Activated CD8-positive, alpha-beta T cell treated with anti-CD3 and anti-CD28 coated beads, Interleukin-2, amount 10 ng/mL, durations not matched to agents 7 days and 5 days (primary cell): ENCODE data around the gene TLL1. TPM values are rescaled to one million over a fixed set of nuclear protein-coding genes. Genes with fewer than 3 reads are reported as not detected.

Source experiments
- ATAC-seq: fragments of 150-1000 bp; cut with Tn5 transposase; one replicate; pipeline ENCODE4 v1.10.0; 2021; ENCODE audit warnings: moderate library complexity
- CTCF ChIA-PET: fragments of 350-600 bp; sonication (Branson Sonifier 250); formaldehyde crosslinking; loops from one replicate; lab custom pipeline; 2021; ENCODE audit warnings: antibody characterized with exemption; lab: Charles Lee
- POLR2A ChIA-PET: fragments of 350-600 bp; sonication (Branson Sonifier 250); formaldehyde crosslinking; loops from one replicate; lab custom pipeline; 2021; ENCODE audit warnings: antibody characterized with exemption; lab: Charles Lee
- DNase-seq: peaks from one replicate; pipeline ENCODE4 v3.0.0-alpha.2; 2020
- H3K27ac Mint-ChIP-seq: one replicate; pipeline ENCODE4 v1.8.0; 2021; ENCODE audit warnings: mild to moderate bottlenecking, mixed read lengths
- H3K27me3 Mint-ChIP-seq: one replicate; pipeline ENCODE4 v1.8.0; 2021; ENCODE audit warnings: low read depth, mixed read lengths
- H3K36me3 Mint-ChIP-seq: one replicate; pipeline ENCODE4 v1.8.0; 2021; ENCODE audit warnings: low read depth, mixed read lengths
- H3K4me1 Mint-ChIP-seq: one replicate; pipeline ENCODE4 v1.8.0; 2021; ENCODE audit warnings: low read depth, mixed read lengths
- H3K4me3 Mint-ChIP-seq: one replicate; pipeline ENCODE4 v1.8.0; 2021; ENCODE audit warnings: mild to moderate bottlenecking, mixed read lengths
- H3K9me3 Mint-ChIP-seq: one replicate; pipeline ENCODE4 v1.8.0; 2022; ENCODE audit warnings: mixed read lengths; ENCODE audit not compliant: insufficient read depth
- total RNA-seq, 2 experiments: library from RNA; stranded (reverse); gene quantifications; one replicate each; pipeline ENCODE4 v1.2.3, GENCODE V29; 2021

The TLL1 gene
- total RNA-seq, 2 experiments from 2014 or later = not detected

- Mint-ChIP-seq H3K9me3 (no peaks in the 10 kb centered on the region), H3K27me3 (no peaks in the 10 kb centered on the region), H3K4me3 (no peak overlapping the region), H3K36me3 (no peaks in the 10 kb centered on the region), H3K27ac (no peak overlapping the region), H3K4me1 (no peaks in the 10 kb centered on the region)
- ChIA-PET POLR2A (no interaction called here), CTCF (no interaction called here)
- no peak for DNase-seq
- no peak for ATAC-seq
Observed at GRCh38 chr4:165906272-165906671, 33.2 kb downstream of the TLL1 start.

DNA sequence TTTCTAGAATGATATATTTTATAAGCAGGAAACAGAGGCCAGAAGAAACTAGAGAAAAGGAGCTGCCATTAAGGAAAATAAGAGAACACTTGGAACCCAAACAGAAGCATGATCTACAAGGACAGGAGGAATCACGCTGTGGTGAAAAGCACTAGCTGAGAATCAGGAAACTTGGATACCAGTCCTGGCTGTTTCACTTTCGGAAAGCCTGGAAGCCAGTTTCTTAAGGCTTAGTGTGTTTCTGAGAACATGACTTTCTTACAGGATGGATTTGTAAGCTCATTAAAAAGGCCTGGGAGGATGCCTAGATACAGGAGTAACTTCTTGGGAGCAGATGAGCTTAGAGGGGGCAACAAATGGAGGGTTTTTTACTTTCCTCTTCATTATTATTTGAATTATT, 36.9 kb downstream of the TLL1 start:
- Mint-ChIP-seq H3K9me3 (no peaks in the 10 kb centered on the region), H3K27me3 (no peaks in the 10 kb centered on the region), H3K4me3 (no peak overlapping the region), H3K4me1 (no peaks in the 10 kb centered on the region), H3K36me3 (no peaks in the 10 kb centered on the region), H3K27ac (no peak overlapping the region)
- CTCF ChIA-PET = no interaction called here
- no peak for ATAC-seq
- DNase-seq = no peak
- POLR2A ChIA-PET = no interaction called here

GRCh38 chr4:165915215-165915614, 42.2 kb downstream of the TLL1 start:
- Mint-ChIP-seq H3K9me3 (no peaks in the 10 kb centered on the region), H3K4me1 (no peaks in the 10 kb centered on the region), H3K4me3 (no peak overlapping the region), H3K27me3 (no peaks in the 10 kb centered on the region), H3K27ac (no peak overlapping the region), H3K36me3 (no peaks in the 10 kb centered on the region)
- ChIA-PET POLR2A (no interaction called here), CTCF (no interaction called here)
- no peak for DNase-seq
- ATAC-seq = no peak

DNA sequence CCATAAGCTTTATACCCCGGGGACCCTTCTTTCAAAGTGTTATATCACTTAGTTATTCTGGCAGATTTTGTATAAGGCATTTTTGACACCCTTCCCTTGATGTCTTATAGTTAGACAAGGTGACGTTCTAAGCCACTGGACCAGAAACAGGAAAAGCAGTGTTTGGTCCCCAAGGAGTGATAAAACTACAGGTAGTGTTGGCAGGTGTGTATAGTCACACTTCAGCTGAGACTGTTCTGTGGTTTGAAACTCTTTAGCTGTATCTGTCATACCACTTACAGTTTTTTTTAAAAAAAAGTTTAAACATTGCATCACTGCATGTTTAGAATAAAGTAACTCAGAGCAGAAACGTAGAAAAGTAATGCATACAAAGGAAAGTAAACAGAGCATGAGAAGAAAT, 48.5 kb downstream of the TLL1 start:
- no peak for ATAC-seq
- Mint-ChIP-seq H3K4me3 (no peak overlapping the region), H3K27me3 (no peaks in the 10 kb centered on the region), H3K36me3 (no peaks in the 10 kb centered on the region), H3K9me3 (no peaks in the 10 kb centered on the region), H3K27ac (no peak overlapping the region), H3K4me1 (no peaks in the 10 kb centered on the region)
- CTCF ChIA-PET = no interaction called here
- POLR2A ChIA-PET = no interaction called here
- DNase-seq = no peak

GRCh38 chr4:165922747-165923146, 49.7 kb downstream of the TLL1 start:
- DNase-seq (no peak), ATAC-seq (no peak)
- H3K36me3 Mint-ChIP-seq = no peaks in the 10 kb centered on the region
- POLR2A ChIA-PET = no interaction called here
- H3K9me3 Mint-ChIP-seq = no peaks in the 10 kb centered on the region
- H3K27me3 Mint-ChIP-seq = no peaks in the 10 kb centered on the region
- no peak overlapping the region for H3K4me3 Mint-ChIP-seq
- no peak overlapping the region for H3K27ac Mint-ChIP-seq
- CTCF ChIA-PET = no interaction called here
- no peaks in the 10 kb centered on the region for H3K4me1 Mint-ChIP-seq

DNA sequence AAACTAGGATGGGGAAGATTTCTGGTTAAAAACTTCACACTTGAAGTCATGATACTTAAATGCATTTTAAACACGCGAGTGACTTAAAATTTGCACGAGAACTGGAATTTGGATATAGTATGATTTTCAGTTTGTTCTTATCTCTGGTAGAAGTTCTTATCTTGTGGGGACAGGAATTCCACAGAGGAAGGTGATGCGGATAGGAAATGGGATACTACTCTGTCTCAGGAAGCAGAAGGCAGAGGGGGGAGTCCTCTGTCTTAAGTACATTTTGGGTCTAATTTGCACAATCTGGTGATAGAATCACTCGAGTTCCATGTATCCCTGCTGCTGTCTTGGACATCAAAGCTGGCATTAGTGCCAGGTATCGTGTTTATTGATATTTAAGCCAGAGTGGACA, 53.3 kb downstream of the TLL1 start:
- H3K9me3 Mint-ChIP-seq = no peaks in the 10 kb centered on the region
- H3K36me3 Mint-ChIP-seq = no peaks in the 10 kb centered on the region
- H3K27ac Mint-ChIP-seq = no peak overlapping the region
- no peak for DNase-seq
- no peak for ATAC-seq
- no peak overlapping the region for H3K4me3 Mint-ChIP-seq
- ChIA-PET CTCF (no interaction called here), POLR2A (no interaction called here)
- no peaks in the 10 kb centered on the region for H3K27me3 Mint-ChIP-seq
- no peaks in the 10 kb centered on the region for H3K4me1 Mint-ChIP-seq

- Mint-ChIP-seq H3K4me1 (no peaks in the 10 kb centered on the region), H3K9me3 (no peaks in the 10 kb centered on the region), H3K27me3 (no peaks in the 10 kb centered on the region), H3K27ac (no peak overlapping the region), H3K4me3 (no peak overlapping the region), H3K36me3 (no peaks in the 10 kb centered on the region)
- ATAC-seq (no peak), DNase-seq (no peak)
- ChIA-PET POLR2A (no interaction called here), CTCF (no interaction called here)
Observed at GRCh38 chr4:165927366-165927765, 54.3 kb downstream of the TLL1 start.

DNA sequence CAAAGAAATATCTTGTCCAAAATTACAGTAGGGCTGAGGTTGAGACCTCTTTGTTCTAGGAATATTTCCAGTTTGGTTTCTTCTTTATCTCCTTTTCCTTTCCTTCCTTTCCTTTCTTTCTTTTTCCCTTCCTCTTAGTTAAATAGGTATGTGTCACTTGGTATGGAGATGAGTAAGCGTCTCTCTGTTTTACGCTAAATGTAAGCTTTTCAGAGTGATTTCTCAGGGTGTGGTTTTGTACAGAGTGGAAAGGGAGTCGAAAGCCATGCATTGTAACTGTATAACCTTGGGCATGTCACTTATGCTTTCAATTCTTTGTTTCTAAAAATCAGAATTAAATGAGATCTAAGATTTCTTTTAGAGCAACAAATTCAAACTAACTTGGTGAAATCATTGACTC, 54.8 kb downstream of the TLL1 start:
- no peak overlapping the region for H3K4me3 Mint-ChIP-seq
- no peaks in the 10 kb centered on the region for H3K36me3 Mint-ChIP-seq
- ATAC-seq = no peak
- POLR2A ChIA-PET = interaction anchor here (0.7 kb wide), 1 partner anchor 306 kb away, joined by 5 read pairs; no protein-coding TSS in a partner anchor
- no peaks in the 10 kb centered on the region for H3K4me1 Mint-ChIP-seq
- H3K27ac Mint-ChIP-seq = no peak overlapping the region
- H3K9me3 Mint-ChIP-seq = no peaks in the 10 kb centered on the region
- CTCF ChIA-PET = no interaction called here
- no peak for DNase-seq
- H3K27me3 Mint-ChIP-seq = no peaks in the 10 kb centered on the region

DNA sequence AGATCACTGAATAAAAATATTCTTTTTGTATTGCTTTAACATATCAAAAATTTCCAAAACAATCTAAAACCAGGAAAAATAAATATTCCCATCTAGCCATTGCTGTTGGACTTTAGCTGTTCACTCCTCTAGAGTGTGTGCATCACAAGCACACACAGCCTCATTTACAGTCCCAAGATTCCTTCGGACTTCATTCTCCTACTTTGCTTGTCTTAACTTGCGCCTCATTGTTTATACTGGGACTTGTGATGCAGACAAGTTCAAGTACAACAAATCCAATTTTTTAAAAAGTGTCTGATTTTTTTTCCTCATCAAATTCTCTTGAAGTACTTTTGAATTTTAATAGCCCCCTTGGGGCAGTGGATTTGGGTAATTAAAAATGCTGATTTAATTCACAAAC, 55.6 kb downstream of the TLL1 start:
- H3K27ac Mint-ChIP-seq = no peak overlapping the region

GRCh38 chr4:165929662-165930061, 56.6 kb downstream of the TLL1 start:
- Mint-ChIP-seq H3K27ac (no peak overlapping the region), H3K27me3 (no peaks in the 10 kb centered on the region), H3K4me1 (no peaks in the 10 kb centered on the region), H3K9me3 (no peaks in the 10 kb centered on the region), H3K4me3 (no peak overlapping the region), H3K36me3 (no peaks in the 10 kb centered on the region)
- ATAC-seq (no peak), DNase-seq (no peak)
- CTCF ChIA-PET = no interaction called here
- POLR2A ChIA-PET = no interaction called here

More for the DNA sequence above, 55.6 kb downstream of the TLL1 start:
- Mint-ChIP-seq H3K27me3 (no peaks in the 10 kb centered on the region), H3K4me3 (no peak overlapping the region), H3K9me3 (no peaks in the 10 kb centered on the region), H3K4me1 (no peaks in the 10 kb centered on the region), H3K36me3 (no peaks in the 10 kb centered on the region)
- POLR2A ChIA-PET = no interaction called here
- ATAC-seq (no peak), DNase-seq (no peak)
- CTCF ChIA-PET = no interaction called here

- no peak overlapping the region for H3K27ac Mint-ChIP-seq
- ATAC-seq (no peak), DNase-seq (no peak)
- H3K27me3 Mint-ChIP-seq = no peaks in the 10 kb centered on the region
- H3K4me1 Mint-ChIP-seq = no peaks in the 10 kb centered on the region
- H3K9me3 Mint-ChIP-seq = no peaks in the 10 kb centered on the region
- ChIA-PET CTCF (no interaction called here), POLR2A (no interaction called here)
- no peak overlapping the region for H3K4me3 Mint-ChIP-seq
- H3K36me3 Mint-ChIP-seq = no peaks in the 10 kb centered on the region
Observed at GRCh38 chr4:165931741-165932140, 58.7 kb downstream of the TLL1 start.

- H3K27me3 Mint-ChIP-seq = no peaks in the 10 kb centered on the region
- no peaks in the 10 kb centered on the region for H3K36me3 Mint-ChIP-seq
- ATAC-seq (no peak), DNase-seq (no peak)
- no peaks in the 10 kb centered on the region for H3K9me3 Mint-ChIP-seq
- H3K4me3 Mint-ChIP-seq = no peak overlapping the region
- H3K4me1 Mint-ChIP-seq = no peaks in the 10 kb centered on the region
- POLR2A ChIA-PET = no interaction called here
- CTCF ChIA-PET = no interaction called here
- H3K27ac Mint-ChIP-seq = no peak overlapping the region
Observed at GRCh38 chr4:165944900-165945299, 71.9 kb downstream of the TLL1 start.

DNA sequence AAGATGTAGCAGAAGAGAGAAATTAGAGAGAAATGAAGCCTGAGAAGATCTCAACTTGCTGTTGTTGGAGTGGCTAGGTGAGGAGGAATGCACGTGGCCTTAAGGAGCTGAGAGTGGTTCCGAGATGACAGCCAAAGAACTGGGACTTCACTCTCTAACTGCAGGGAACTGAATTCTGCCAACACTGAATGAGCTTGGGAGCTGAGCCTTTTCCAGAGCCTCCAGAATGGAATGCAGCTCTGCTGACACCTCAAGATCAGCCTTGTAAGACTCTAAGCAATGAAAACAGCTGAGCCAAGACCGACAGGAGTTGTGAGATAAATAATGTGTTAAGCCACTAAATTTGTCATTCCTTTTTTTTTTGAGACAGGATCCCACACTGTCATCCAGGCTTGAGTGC, 73.0 kb downstream of the TLL1 start:
- Mint-ChIP-seq H3K9me3 (no peaks in the 10 kb centered on the region), H3K4me1 (no peaks in the 10 kb centered on the region), H3K27ac (no peak overlapping the region), H3K36me3 (no peaks in the 10 kb centered on the region), H3K4me3 (no peak overlapping the region), H3K27me3 (no peaks in the 10 kb centered on the region)
- no peak for ATAC-seq
- ChIA-PET CTCF (no interaction called here), POLR2A (no interaction called here)
- no peak for DNase-seq
